T-helper 2 cell treated with Interferon-gamma antibody and Interleukin-4, amounts not matched to agents 100 ng/mL and 5 ng/mL, for 36 hours (primary cell): ENCODE data around the gene MAP7D2. TPM values are rescaled to one million over a fixed set of nuclear protein-coding genes. Genes with fewer than 3 reads are reported as not detected.

ENCODE experiments used
- intact Hi-C: fragments of 100-400 bp; cut with micrococcal nuclease; formaldehyde crosslinking; loops from one replicate; pipeline ENCODE4 v1.15.1; 2023
- total RNA-seq: library from RNA; stranded (reverse); gene quantifications from 2 replicates; pipeline ENCODE4 v1.2.3, GENCODE V29; 2022

MAP7D2 gene
- total RNA-seq, 1 donor from 2014 or later, result 0.23 TPM

GRCh38 chrX:19975845-19976244 lies 140.9 kb downstream of the MAP7D2 start:
- intact Hi-C loops, result no loop called here

- intact Hi-C loops, result no loop called here
Measured at GRCh38 chrX:19972984-19973383, 143.7 kb downstream of the MAP7D2 start.

- intact Hi-C loops, result no loop called here
Measured at GRCh38 chrX:19968276-19968675, 148.4 kb downstream of the MAP7D2 start.

- intact Hi-C loops, result no loop called here
Measured at GRCh38 chrX:19966056-19966455, 150.7 kb downstream of the MAP7D2 start.

- intact Hi-C loops, result no loop called here
Measured at GRCh38 chrX:19964017-19964710, 152.5 kb downstream of the MAP7D2 start.

GRCh38 chrX:19960913-19961312 lies 155.8 kb downstream of the MAP7D2 start:
- intact Hi-C loops, result no loop called here

- intact Hi-C loops, result no loop called here
Measured at GRCh38 chrX:19958552-19959486, 157.9 kb downstream of the MAP7D2 start.

- intact Hi-C loops, result no loop called here
Measured at GRCh38 chrX:19956923-19957322, 159.8 kb downstream of the MAP7D2 start.

Other genes starting within 250 kb of the MAP7D2 start
- 112 and 119 TPM in 2 replicates for gene SH3KBP1, start 229.3 kb downstream of the MAP7D2 start, total RNA-seq
- 7.7 and 7.8 TPM in 2 replicates for gene BCLAF3, start 125.8 kb downstream of the MAP7D2 start, total RNA-seq
- gene EIF1AX, start 24.9 kb upstream of the MAP7D2 start, total RNA-seq, result 61.5 and 63.4 TPM in 2 replicates
- 66.4 and 67.8 TPM in 2 replicates for gene RPS6KA3, start 150.0 kb upstream of the MAP7D2 start, total RNA-seq